HG02623 (cell line): ENCODE results near the gene LSR.

Experiments
- ATAC-seq: cut with Tn5 transposase; IDR thresholded peaks from one replicate; pipeline ENCODE4 v1.9.1; 2021; ENCODE audit warnings: moderate library complexity; ENCODE audit not compliant: unreplicated experiment

The LSR gene

GRCh38 chr19:35298561-35298972, 49.8 kb downstream of the LSR start:
- ATAC-seq = no peak

DNA sequence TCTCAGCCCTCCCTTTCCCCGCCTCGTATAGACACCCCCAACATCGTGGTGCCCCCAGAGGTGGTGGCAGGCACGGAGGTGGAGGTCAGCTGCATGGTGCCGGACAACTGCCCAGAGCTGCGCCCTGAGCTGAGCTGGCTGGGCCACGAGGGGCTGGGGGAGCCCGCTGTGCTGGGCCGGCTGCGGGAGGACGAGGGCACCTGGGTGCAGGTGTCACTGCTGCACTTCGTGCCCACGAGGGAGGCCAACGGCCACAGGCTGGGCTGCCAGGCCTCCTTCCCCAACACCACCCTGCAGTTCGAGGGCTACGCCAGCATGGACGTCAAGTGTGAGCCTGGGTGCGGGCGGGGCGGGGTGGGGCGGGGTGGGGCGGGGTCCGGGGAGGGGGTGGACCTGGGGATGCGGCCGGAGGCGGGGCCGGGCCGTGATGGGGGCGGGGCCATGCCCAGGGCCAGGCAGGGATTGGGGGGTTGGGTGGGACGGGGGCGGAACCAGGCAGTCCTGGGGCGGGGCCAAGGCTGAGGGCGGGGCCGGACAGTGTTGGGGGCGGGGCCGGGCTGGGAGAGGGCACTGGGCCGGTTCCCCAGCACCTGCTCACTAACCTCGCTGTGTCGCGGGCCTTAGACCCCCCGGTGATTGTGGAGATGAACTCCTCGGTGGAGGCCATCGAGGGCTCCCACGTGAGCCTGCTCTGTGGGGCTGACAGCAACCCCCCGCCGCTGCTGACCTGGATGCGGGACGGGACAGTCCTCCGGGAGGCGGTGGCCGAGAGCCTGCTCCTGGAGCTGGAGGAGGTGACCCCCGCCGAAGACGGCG, 50.9 kb downstream of the LSR start:
- no peak for ATAC-seq

DNA sequence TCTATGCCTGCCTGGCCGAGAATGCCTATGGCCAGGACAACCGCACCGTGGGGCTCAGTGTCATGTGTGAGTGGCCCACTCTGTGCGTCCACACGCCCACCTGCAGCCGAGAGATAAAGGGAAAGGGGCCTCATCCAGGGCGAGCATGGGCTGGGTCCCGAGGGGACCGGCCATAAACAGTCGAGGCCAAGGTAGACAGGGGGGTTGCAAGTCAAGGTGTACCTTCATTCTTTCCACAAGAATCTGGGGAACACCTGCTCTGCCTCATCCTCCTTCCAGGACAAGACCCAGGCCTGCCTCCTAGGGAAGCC, 51.5 kb downstream of the LSR start:
- ATAC-seq = no peak

- ATAC-seq = no peak
Observed at GRCh38 chr19:35301961-35302360, 53.2 kb downstream of the LSR start.

DNA sequence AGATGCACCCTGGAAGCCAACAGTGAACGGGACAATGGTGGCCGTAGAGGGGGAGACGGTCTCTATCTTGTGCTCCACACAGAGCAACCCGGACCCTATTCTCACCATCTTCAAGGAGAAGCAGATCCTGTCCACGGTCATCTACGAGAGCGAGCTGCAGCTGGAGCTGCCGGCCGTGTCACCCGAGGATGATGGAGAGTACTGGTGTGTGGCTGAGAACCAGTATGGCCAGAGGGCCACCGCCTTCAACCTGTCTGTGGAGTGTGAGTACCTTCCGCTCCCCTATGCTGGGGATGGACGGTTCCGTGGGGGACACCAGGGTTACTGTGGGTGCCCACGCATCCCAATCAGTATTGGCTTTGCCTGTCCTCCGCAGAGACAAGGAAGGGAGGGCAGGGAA, 53.6 kb downstream of the LSR start:
- ATAC-seq = no peak

- no peak for ATAC-seq
Observed at GRCh38 chr19:35303357-35303915, 54.6 kb downstream of the LSR start.

DNA sequence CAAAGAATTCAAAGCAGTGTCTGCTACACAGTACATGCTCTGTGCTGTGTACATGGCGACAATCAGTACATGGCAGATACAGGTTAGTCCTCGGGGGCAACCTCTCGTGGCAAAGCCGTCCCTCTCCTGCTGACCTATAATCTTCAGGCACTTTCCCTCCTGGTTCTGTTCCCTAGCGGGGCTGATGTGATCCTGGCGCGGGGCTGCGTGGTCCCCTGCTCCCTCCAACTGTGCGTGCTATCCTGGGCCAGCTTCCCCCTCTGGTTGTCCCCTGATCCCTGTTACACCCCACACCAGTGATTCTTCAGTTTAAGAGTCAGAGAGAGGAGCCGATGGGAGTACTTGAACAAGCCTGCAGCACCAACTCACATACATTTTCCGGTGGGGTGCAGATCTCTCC, 55.2 kb downstream of the LSR start:
- no peak for ATAC-seq

- ATAC-seq = no peak
Observed at GRCh38 chr19:35305181-35305580, 56.4 kb downstream of the LSR start.

DNA sequence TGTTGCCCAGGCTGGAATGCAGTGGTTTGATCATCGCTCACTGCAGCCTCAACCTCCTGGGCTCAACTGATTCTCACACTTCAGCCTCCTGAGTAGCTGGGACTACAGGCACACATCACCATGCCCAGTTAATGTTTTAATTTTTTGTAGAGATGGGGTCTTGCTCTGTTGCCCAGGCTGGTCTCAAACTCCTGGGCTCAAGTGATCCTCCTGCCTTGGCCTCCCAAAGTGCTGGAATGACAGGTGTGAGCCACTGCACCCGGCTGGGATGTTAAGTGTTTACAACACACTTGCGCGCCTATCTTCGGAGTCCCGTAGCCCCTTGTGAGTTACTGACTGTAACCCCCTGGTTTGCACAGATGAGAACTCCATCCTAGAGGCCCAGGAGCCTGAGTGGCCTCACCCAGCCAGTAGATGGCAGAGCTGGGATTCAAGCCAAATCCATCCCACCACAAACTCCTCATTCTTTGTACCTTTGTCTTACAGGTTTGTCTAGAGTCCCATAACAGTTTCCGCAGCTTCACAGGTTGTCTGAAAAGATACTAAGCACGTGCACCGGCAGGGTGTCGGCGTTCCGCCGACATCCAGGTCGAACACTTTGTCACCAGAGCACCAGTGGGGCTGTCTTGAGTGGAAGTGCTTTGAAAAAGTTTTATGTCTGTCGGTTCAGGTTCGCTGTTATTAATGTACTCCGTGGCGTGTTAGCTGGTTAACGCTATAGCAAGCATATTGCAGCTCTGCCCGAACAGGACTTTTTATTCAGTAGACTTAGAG, 57.9 kb downstream of the LSR start:
- ATAC-seq = no peak

GRCh38 chr19:35307931-35308330, 59.1 kb downstream of the LSR start:
- no peak for ATAC-seq

DNA sequence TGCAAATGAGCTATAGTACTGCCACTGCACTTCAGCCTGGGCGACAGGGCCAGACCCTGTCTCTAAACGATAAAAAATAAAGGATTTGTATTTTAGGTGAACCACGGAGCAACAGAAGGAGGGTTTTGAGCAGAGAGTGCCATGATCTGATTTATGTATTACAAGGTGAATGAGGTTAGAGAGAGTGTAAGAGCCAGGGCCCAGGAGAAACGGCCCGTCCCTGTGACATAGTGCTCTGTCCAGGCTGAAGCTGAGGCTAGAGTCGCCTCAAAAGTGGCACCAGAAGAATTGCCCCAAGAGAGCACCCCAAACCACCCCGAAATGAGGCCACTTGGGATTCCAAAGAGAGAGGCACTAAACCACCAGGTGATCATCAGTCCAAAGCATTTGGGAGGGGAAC, 60.1 kb downstream of the LSR start:
- ATAC-seq = no peak

- no peak for ATAC-seq
Observed at GRCh38 chr19:35309481-35310279, 60.9 kb downstream of the LSR start.

DNA sequence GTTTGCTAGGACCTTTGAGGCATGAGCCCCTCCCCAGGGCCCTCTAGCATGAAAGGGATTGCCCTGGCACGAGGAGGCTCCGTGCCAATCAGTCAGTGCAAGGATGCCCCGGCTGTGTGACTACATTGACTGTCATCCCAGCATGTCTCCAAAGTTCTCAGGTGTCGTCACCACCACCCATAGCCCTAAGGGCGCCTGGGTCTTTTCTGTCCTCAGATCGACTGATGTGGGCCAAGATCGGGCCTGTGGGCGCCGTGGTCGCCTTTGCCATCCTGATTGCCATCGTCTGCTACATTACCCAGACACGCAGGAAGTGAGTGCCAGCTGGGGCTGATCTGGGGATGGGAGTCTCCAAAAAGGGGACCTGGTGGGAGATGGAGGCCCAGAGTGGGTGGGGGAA, 61.5 kb downstream of the LSR start:
- no peak for ATAC-seq

DNA sequence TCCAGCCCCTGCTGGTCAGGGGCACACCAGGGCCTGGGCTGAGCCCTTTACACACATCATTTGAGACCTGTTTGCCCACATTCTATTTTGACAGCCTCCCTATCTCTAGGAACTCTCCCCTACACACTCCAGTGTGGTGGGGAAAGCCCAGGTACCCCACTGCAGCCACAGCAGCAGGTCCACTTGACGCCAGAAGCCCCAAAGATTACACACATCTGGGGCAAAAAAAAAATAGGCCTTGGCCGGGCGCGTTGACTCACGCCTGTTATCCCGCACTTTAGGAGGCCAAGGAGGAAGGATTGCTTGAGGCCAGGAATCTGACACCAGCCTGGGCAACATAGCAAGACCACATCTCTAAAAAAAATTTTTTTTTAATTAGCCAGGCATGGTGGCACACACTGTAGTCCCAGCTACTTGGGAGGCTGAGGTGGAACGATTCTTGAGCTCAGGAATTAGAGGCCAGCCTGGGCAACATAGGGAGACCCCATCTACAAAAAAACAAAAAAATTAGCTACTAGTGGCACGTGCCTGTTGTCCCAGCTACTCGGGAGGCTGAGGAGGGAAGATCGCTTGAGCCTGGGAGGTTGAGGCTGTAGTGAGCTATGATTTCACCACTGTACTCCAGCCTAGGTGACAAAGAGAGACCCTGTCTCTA, 62.1 kb downstream of the LSR start:
- no peak for ATAC-seq

DNA sequence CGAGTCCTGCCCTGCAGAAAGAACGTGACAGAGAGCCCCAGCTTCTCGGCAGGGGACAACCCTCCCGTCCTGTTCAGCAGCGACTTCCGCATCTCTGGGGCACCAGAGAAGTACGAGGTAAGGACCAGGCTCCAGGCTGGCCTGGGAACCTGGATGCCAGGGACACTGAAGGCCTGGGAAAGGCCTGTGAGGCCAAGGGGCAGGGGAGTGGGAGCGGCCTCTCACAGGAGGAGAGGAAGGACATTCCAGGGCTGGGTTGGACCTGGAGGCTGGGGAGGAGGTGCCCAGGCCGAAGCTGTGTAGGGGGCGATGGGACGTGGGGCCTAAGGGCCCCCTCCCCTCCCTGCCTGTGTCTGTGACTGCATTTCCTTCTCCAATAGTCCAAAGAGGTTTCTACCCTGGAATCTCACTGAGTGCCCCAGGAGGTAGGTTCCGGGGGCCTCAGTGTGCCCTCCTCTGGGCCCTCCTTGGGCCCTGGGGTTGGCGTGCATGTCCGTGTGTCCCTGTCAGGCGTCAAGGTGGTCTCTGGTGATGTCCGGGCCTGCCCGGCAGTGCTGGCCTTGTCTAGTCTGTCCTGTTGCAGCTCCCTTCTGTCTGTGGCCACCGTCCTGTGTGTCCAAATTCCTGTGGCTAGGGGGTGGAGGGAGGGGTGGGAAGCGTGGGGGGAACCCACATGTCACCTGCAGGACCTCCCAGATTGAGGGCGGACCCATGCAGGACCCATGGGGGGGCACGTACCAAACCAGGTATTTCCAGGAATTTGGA, 63.3 kb downstream of the LSR start:
- ATAC-seq = no peak

- no peak for ATAC-seq
Observed at GRCh38 chr19:35313587-35313986, 64.8 kb downstream of the LSR start.

GRCh38 chr19:35314031-35314430, 65.2 kb downstream of the LSR start:
- ATAC-seq = no peak

DNA sequence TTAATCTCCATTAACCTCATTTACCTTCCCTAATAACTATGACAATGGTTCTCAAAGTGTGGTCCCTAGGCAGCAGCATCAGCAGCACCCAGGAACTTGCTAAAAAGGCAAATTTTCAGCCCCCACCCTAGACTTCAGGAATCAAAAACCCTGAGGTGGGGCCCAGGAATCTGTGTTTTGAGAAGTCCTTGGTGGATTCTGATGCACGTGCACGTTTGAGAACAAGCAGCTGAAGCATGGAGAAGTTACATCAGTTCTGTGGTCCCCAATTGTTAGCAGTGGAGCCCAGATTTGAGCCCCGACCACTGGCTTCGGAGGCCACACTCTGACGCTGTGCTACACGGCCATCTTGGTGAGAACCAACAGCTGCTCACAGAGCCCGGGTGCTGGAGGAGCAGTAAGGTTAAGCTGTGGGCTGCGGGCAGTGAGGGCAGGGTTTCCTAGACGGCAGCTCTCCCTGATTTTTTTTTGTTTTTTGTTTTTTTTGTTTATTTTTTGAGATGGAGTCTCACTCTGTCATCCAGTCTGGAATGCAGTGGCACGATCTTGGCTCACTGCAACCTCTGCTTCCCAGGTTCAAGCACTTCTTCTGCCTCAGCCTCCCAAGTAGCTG, 66.2 kb downstream of the LSR start:
- no peak for ATAC-seq

DNA sequence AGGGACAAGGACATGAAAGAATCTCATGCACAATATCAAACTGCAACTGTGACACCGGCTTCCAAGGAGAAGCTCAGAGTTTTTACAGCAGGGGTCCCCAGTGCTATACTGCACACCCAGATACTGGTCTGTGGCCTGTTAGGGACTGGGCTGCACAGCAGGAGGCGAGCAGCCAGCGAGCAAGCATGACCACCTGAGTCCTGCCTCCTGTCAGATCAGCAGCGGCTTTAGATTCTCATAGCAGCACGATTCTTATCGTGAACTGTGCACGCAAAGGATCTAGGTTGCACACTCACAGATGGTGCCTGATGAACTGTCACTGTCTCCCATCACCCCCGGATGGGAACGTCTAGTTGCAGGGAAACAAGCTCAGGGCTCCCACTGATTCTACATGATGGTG, 67.1 kb downstream of the LSR start:
- no peak for ATAC-seq

DNA sequence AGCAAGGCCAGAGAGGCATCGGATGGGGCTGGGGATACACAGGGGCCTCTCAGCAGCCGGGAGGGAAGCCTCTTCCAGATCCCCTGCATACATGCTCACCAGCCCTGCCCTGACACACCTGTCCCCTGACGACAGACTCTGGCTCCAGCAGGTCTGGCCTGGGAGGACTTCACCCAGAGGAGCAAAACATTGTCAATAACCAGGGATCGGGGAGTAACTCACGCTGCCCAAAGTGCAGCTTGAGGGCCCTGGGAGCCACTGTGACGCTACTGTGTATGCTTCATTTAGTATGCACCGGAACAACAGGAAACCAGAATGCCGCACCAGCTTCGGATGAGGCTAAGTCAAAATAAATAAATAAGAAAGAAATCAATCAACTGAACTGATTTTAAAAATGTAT, 67.8 kb downstream of the LSR start:
- ATAC-seq = no peak
